MM.1S (cell line): ENCODE measurements around the gene FUS.

ENCODE experiments used
- CTCF ChIP-seq: fragments of 300-600 bp; sonication (generic); IDR thresholded peaks from 2 replicates; pipeline ENCODE4 v1.5.1; 2016; ENCODE audit warnings: antibody characterized with exemption, low read length, mixed read lengths
- EZH2 ChIP-seq: fragments of 300-600 bp; sonication (generic); optimal IDR thresholded peaks from 2 replicates; pipeline ENCODE3; 2017; ENCODE audit warnings: low read depth, mild to moderate bottlenecking, antibody characterized with exemption, low read length, mixed read lengths
- EZH2phosphoT487 ChIP-seq: fragments of 300-600 bp; sonication (generic); IDR thresholded peaks from 2 replicates; pipeline ENCODE4 v1.6.1; 2018; ENCODE audit warnings: antibody characterized with exemption, low read length

- TF ChIP-seq CTCF: no peak
- TF ChIP-seq EZH2: no peak
- TF ChIP-seq EZH2phosphoT487: no peak
Observed at GRCh38 chr16:31134625-31135534, 45.1 kb upstream of the FUS start.
